ENCODE measurements around the gene FN1. TPM values are rescaled to one million over a fixed set of nuclear protein-coding genes. Genes with fewer than 3 reads are reported as not detected.

Gene FN1
- total and polyA plus RNA-seq, 2 donors (not counting 3 experiments of a cell fraction or from before 2014, with no cell fraction given), result 3,221 to 3,740 TPM

GRCh38 chr2:215450188-215451011 lies 14.5 kb upstream of the FN1 start:
- POLR2A ChIA-PET, result no interaction called here
- TF ChIP-seq GATA2 (IDR thresholded peaks at IDR 0.05; ENCODE audit: insufficient read depth, insufficient read length, low read depth, low read length), result no peak
- no peak for TF ChIP-seq JUN (IDR thresholded peaks at IDR 0.05; ENCODE audit: borderline replicate concordance, insufficient read depth, insufficient read length, low read depth)
- TF ChIP-seq POLR2AphosphoS5 (IDR thresholded peaks at IDR 0.05; ENCODE audit: insufficient read depth, low read depth, low read length), result no peak
- no peak for TF ChIP-seq FOS (IDR thresholded peaks at IDR 0.05; ENCODE audit: borderline replicate concordance, insufficient read depth, low read length)
- no peak for TF ChIP-seq MYC (IDR thresholded peaks at IDR 0.05; ENCODE audit: low read depth, low read length)
- TF ChIP-seq POLR2A (IDR thresholded peaks at IDR 0.05; ENCODE audit: low read depth, low read length), result no peak
- TF ChIP-seq CTCF (IDR thresholded peaks at IDR 0.05; ENCODE audit: extremely low read depth in 1 of 2, insufficient read depth in 1 of 2, low read depth in 1 of 2, low read length in 2 of 2), result no peak
- TF ChIP-seq MAX (IDR thresholded peaks at IDR 0.05; ENCODE audit: insufficient read depth, insufficient read length), result no peak
- TF ChIP-seq EZH2 (IDR thresholded peaks at IDR 0.05; ENCODE audit: borderline replicate concordance, low read depth, low read length, severe bottlenecking), result no peak
- Histone ChIP-seq H2AFZ (ENCODE audit: low read depth, low read length) (no peak overlapping the region), H3K79me2 (ENCODE audit: control insufficient read depth, insufficient read depth, low read length) (no peaks in the 10 kb centered on the region), H3K4me2 (ENCODE audit: insufficient read depth, low read length) (no peak overlapping the region), H3K9me1 (replicated peaks; ENCODE audit: control insufficient read depth, extremely low read depth, insufficient read depth, low read length) (no peaks in the 10 kb centered on the region), H3K4me1 (ENCODE audit: control insufficient read depth, extremely low read depth, insufficient read depth, low read length) (no peaks in the 10 kb centered on the region), H3K36me3 (ENCODE audit: control insufficient read depth in 2 of 2, extremely low read depth in 1 of 2, insufficient read depth in 2 of 2, low read length in 2 of 2) (no peaks in the 10 kb centered on the region), H3K9me3 (replicated peaks; ENCODE audit: control insufficient read depth, insufficient read depth, low read length) (no peaks in the 10 kb centered on the region), H3K4me3 (replicated peaks in 1 of 3; ENCODE audit: insufficient read depth in 1 of 3, low read depth in 1 of 3, low read length in 3 of 3) (no peak overlapping the region), H3K27ac (ENCODE audit: insufficient read depth, low read depth, low read length) (no peak overlapping the region), H4K20me1 (replicated peaks; ENCODE audit: control insufficient read depth, extremely low read depth, insufficient read depth, low read length) (no peaks in the 10 kb centered on the region), H3K9ac (replicated peaks; ENCODE audit: extremely low read depth, insufficient read depth, low read length) (no peak overlapping the region), H3K27me3 (ENCODE audit: control insufficient read depth in 2 of 2, insufficient read depth in 2 of 2, low read length in 2 of 2) (no peaks in the 10 kb centered on the region)
- no peak for DNase-seq (ENCODE audit: low read depth, low spot score)
- FAIRE-seq, result no peak
- intact Hi-C loops (cut with micrococcal nuclease), result loop anchor here (5.0 kb wide), 1 partner anchor 307 kb away; no protein-coding TSS in a partner anchor
- dilution Hi-C loops (cut with MboI; ENCODE audit: extremely low pct_ligation_motif_present, low sequenced_read_pairs), result no loop called here
- BruUV-seq (replicated peaks), result no TSS peak
- CTCF ChIA-PET, result interaction anchor here (1.3 kb wide), 1 partner anchor 13 kb away, joined by 3 read pairs; no protein-coding TSS in a partner anchor

Data from endothelial cell of umbilical vein (primary cell).